Mucosa of descending colon (tissue), 3 donors: ENCODE data around the gene DNAI1. TPM values are rescaled to one million over a fixed set of nuclear protein-coding genes. Genes with fewer than 3 reads are reported as not detected.
A peak's percentile ranks its signal among the peaks of the same experiment; 100 is the strongest.

Source experiments
- ATAC-seq: fragments of 200-7000 bp; cut with Tn5 transposase; one replicate; pipeline ENCODE4 v1.9.1; 2020; ENCODE audit warnings: mild to moderate bottlenecking, moderate library complexity
- DNase-seq, 3 donors: peaks; one replicate each; pipeline ENCODE4 v3.0.0-alpha.2; 2020
- H3K36me3 ChIP-seq: fragments of 200-600 bp; one replicate; pipeline ENCODE4 v1.8.0; 2021; ENCODE audit warnings: low read depth, mild to moderate bottlenecking
- H3K4me1 ChIP-seq: fragments of 200-600 bp; one replicate; pipeline ENCODE4 v1.8.0; 2021; ENCODE audit warnings: low read depth, mild to moderate bottlenecking
- H3K4me3 ChIP-seq: fragments of 200-600 bp; one replicate; pipeline ENCODE4 v1.8.0; 2021; ENCODE audit warnings: mild to moderate bottlenecking
- H3K9me3 ChIP-seq: fragments of 200-600 bp; one replicate; pipeline ENCODE4 v1.8.0; 2021; ENCODE audit warnings: mild to moderate bottlenecking
- CTCF ChIP-seq: fragments of 200-600 bp; IDR thresholded peaks from one replicate; pipeline ENCODE4 v1.8.0; 2022; ENCODE audit warnings: antibody characterized with exemption, mild to moderate bottlenecking
- intact Hi-C, 2 donors: fragments of 100-400 bp; cut with DNase I in 1 of 2; cut with micrococcal nuclease in 1 of 2; formaldehyde crosslinking; loops; one replicate each; pipeline versions ENCODE4 v1.11.0 to v1.11.1; 2022; cut with DNase I, micrococcal nuclease
- total RNA-seq, 3 donors: library from RNA; stranded (reverse); fragmentation: NEBNext Ultra II Directional in 2 of 3; extraction: Animal tissue kit (Norgen Biotek cat#: 25700) in 2 of 3; gene quantifications; one replicate each; pipeline versions ENCODE4 v1.2.1 to v1.2.4, GENCODE V29; 2021 to 2023
- donor health status: DM: no; HTN: no; CAD: no; lungs with moderate emphysema.
- donor health status: DM: no; HTN: no; CAD: no.
- donor health status: DM: no; HTN: yes; CAD: no.

Gene DNAI1
- total RNA-seq, 3 donors from 2014 or later: not detected

GRCh38 chr9:34558364-34558763 is 99.8 kb downstream of the DNAI1 start:
- H3K4me1 ChIP-seq: peaks cover 14% of the 10 kb centered on the region
- no peak for DNase-seq
- intact Hi-C loops: no loop called here

GRCh38 chr9:34558919-34559623 is 100.5 kb downstream of the DNAI1 start:
- no peaks in the 10 kb centered on the region for H3K36me3 ChIP-seq
- no peak for TF ChIP-seq CTCF
- no peak overlapping the region for H3K4me3 ChIP-seq
- H3K9me3 ChIP-seq: no peaks in the 10 kb centered on the region
- H3K4me1 ChIP-seq: peaks cover 14% of the 10 kb centered on the region
- intact Hi-C loops: no loop called here
- DNase-seq (no peak), ATAC-seq (no peak)

More at GRCh38 chr9:34558364-34558763, 99.8 kb downstream of the DNAI1 start:
- no peaks in the 10 kb centered on the region for H3K9me3 ChIP-seq
- H3K36me3 ChIP-seq: no peaks in the 10 kb centered on the region
- TF ChIP-seq CTCF: no peak
- no peak overlapping the region for H3K4me3 ChIP-seq
- no peak for ATAC-seq

- peak; percentile 88 for ATAC-seq
- no peak overlapping the region for H3K4me3 ChIP-seq
- no peaks in the 10 kb centered on the region for H3K9me3 ChIP-seq
- H3K4me1 ChIP-seq: peaks cover 14% of the 10 kb centered on the region
- H3K36me3 ChIP-seq: no peaks in the 10 kb centered on the region
- peak in 2 of 3 donors; percentile 49 to 76 for DNase-seq
- TF ChIP-seq CTCF: no peak
- intact Hi-C loops: no loop called here
Measured at GRCh38 chr9:34559624-34560455, 101.2 kb downstream of the DNAI1 start.

- Histone ChIP-seq H3K4me3 (no peak overlapping the region), H3K36me3 (no peaks in the 10 kb centered on the region), H3K4me1 (peaks cover 14% of the 10 kb centered on the region), H3K9me3 (no peaks in the 10 kb centered on the region)
- peak; percentile 72 to 86 (median 82) for DNase-seq
- TF ChIP-seq CTCF: no peak
- ATAC-seq: peak; percentile 81
- intact Hi-C loops: no loop called here
Measured at GRCh38 chr9:34560599-34561214, 102.1 kb downstream of the DNAI1 start.

GRCh38 chr9:34562135-34562745 is 103.6 kb downstream of the DNAI1 start:
- ATAC-seq (no peak), DNase-seq (peak in 2 of 3 donors; percentile 53 to 61)
- no peak overlapping the region for H3K4me3 ChIP-seq
- peak; percentile 44 for TF ChIP-seq CTCF
- H3K36me3 ChIP-seq: no peaks in the 10 kb centered on the region
- intact Hi-C loops: no loop called here
- H3K4me1 ChIP-seq: peaks cover 14% of the 10 kb centered on the region
- H3K9me3 ChIP-seq: no peaks in the 10 kb centered on the region
